ENCODE data around the gene PLEKHG3.

DNA sequence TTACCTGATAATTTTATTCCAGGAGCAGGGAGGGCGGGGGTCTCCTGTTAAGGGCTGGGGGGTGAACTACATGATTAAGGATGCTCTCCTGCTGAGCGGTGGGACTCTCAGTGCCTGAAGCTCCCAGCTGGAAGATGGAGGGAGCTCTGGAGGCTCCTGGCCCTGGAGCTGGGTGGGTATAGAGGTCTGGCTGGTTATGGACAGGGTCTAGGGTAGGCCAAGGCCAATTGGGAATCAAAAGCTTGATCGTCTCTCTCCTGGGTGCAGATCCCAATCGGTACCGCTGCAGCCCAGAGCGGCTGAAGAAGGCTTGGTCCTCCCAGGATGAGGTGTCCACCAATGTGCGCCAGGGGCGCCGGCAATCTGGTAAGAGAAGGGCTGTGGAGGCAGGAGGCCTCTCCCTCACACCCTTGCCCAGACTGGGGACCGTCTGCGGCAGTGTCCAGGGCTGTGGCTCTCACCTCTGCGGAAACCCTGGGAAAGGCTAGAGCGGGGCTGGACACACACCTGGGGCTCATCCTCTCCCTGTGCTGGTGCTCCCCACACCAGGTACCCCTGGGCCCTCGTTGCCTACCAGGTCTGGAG is 28.4 kb downstream of the PLEKHG3 start:
- TF ChIP-seq, protein P1, sequence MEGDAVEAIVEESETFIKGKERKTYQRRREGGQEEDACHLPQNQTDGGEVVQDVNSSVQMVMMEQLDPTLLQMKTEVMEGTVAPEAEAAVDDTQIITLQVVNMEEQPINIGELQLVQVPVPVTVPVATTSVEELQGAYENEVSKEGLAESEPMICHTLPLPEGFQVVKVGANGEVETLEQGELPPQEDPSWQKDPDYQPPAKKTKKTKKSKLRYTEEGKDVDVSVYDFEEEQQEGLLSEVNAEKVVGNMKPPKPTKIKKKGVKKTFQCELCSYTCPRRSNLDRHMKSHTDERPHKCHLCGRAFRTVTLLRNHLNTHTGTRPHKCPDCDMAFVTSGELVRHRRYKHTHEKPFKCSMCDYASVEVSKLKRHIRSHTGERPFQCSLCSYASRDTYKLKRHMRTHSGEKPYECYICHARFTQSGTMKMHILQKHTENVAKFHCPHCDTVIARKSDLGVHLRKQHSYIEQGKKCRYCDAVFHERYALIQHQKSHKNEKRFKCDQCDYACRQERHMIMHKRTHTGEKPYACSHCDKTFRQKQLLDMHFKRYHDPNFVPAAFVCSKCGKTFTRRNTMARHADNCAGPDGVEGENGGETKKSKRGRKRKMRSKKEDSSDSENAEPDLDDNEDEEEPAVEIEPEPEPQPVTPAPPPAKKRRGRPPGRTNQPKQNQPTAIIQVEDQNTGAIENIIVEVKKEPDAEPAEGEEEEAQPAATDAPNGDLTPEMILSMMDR (IDR thresholded peaks at IDR 0.05): no peak
- TF ChIP-seq EZH2phosphoT487 (IDR thresholded peaks at IDR 0.05): no peak

All from neural progenitor cell (in vitro differentiated cells).